Esophagus muscularis mucosa (tissue), 4 donors: ENCODE measurements around the gene WNT3. TPM values are rescaled to one million over a fixed set of nuclear protein-coding genes. Genes with fewer than 3 reads are reported as not detected.

Experiments used
- DNase-seq: peaks from one replicate; pipeline ENCODE4 v3.0.0-alpha.2; 2017; ENCODE audit errors: extremely low spot score
- H3K27ac ChIP-seq, 4 donors: fragments of 200-600 bp; sonication (generic); replicated peaks in 1 of 4; 1 replicate in 3 of 4; 2 replicates in 1 of 4; pipeline ENCODE4 v1.5.1; 2016 to 2019; ENCODE audit warnings: mild to moderate bottlenecking in 1 of 4
- H3K27me3 ChIP-seq, 4 donors: fragments of 200-600 bp; sonication (generic); one replicate each; pipeline versions ENCODE4 v1.5.1 to v1.6.0; 2016 to 2019
- H3K36me3 ChIP-seq, 4 donors: fragments of 200-600 bp; sonication (generic); one replicate each; pipeline ENCODE4 v1.5.1; 2016 to 2019
- H3K4me1 ChIP-seq, 4 donors: fragments of 200-600 bp; sonication (generic); one replicate each; pipeline ENCODE4 v1.5.1; 2016 to 2019
- H3K4me3 ChIP-seq, 4 donors: fragments of 200-600 bp; sonication (generic); 1 replicate in 2 of 4; 2 replicates in 2 of 4; pipeline ENCODE4 v1.5.1; 2016 to 2019; ENCODE audit warnings: mild to moderate bottlenecking in 4 of 4, moderate library complexity in 1 of 4
- H3K9me3 ChIP-seq, 4 donors: fragments of 200-600 bp; sonication (generic); 1 replicate in 3 of 4; 2 replicates in 1 of 4; pipeline ENCODE4 v1.5.1; 2016 to 2019
- EP300 ChIP-seq: sonication (generic); formaldehyde crosslinking; IDR thresholded peaks from one replicate; pipeline ENCODE4 v1.6.1; 2017; ENCODE audit warnings: antibody characterized with exemption
- POLR2A ChIP-seq: fragments of 450-650 bp; IDR thresholded peaks from one replicate; pipeline ENCODE4 v1.6.1; 2017; ENCODE audit warnings: antibody characterized with exemption, moderate library complexity, mild to moderate bottlenecking, low read depth
- POLR2AphosphoS5 ChIP-seq, 2 donors: sonication (generic); formaldehyde crosslinking; IDR thresholded peaks; one replicate each; pipeline ENCODE4 v1.6.1; 2017; ENCODE audit warnings: antibody characterized with exemption in 2 of 2
- WGBS: methylation state at CpG from one replicate; pipeline ENCODE4 v1.1.5; 2018; 5-methylcytosine and 5-hydroxymethylcytosine counted together
- intact Hi-C: fragments of 100-400 bp; cut with DNase I; formaldehyde crosslinking; loops from one replicate; pipeline ENCODE4 v1.15.1; 2023
- total RNA-seq, 4 donors: library from RNA; depleted of rRNA; stranded (reverse); fragments of >200 nt; gene quantifications; one replicate each; pipeline versions ENCODE4 v1.1.0 to v1.2.1, GENCODE V29; 2016
- TF ChIP-seq, protein P1 (sequence below), 3 experiments: fragments of 200-600 bp in 2 of 3; fragments of 450-650 bp in 1 of 3; sonication (generic) in 2 of 3; IDR thresholded peaks; one replicate each; pipeline ENCODE4 v1.5.1; 2017 to 2019; ENCODE audit warnings: antibody characterized with exemption in 3 of 3, mild to moderate bottlenecking in 2 of 3, moderate library complexity in 1 of 3

WNT3 gene
- total RNA-seq, 4 donors from 2014 or later: under 0.01 to 1.3 (median 1.1) TPM

GRCh38 chr17:46826116-46826515 lies 7.6 kb upstream of the WNT3 start:
- 67% methylated on average over 1 of the region's 1 CpG for WGBS
- Histone ChIP-seq H3K27ac (no peak overlapping the region), H3K4me3 (no peak overlapping the region), H3K4me1 (peaks cover 0 to 14% (median 0%) of the 10 kb centered on the region in 4 donors), H3K36me3 (no peaks in the 10 kb centered on the region), H3K9me3 (no peaks in the 10 kb centered on the region), H3K27me3 (peaks cover 0 to 50% (median 16%) of the 10 kb centered on the region in 4 donors)
- intact Hi-C loops: no loop called here
- no peak for DNase-seq
- TF ChIP-seq POLR2A: no peak
- no peak for TF ChIP-seq POLR2AphosphoS5 (IDR thresholded peaks at IDR 0.05)
- TF ChIP-seq, protein P1, sequence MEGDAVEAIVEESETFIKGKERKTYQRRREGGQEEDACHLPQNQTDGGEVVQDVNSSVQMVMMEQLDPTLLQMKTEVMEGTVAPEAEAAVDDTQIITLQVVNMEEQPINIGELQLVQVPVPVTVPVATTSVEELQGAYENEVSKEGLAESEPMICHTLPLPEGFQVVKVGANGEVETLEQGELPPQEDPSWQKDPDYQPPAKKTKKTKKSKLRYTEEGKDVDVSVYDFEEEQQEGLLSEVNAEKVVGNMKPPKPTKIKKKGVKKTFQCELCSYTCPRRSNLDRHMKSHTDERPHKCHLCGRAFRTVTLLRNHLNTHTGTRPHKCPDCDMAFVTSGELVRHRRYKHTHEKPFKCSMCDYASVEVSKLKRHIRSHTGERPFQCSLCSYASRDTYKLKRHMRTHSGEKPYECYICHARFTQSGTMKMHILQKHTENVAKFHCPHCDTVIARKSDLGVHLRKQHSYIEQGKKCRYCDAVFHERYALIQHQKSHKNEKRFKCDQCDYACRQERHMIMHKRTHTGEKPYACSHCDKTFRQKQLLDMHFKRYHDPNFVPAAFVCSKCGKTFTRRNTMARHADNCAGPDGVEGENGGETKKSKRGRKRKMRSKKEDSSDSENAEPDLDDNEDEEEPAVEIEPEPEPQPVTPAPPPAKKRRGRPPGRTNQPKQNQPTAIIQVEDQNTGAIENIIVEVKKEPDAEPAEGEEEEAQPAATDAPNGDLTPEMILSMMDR (IDR thresholded peaks at IDR 0.05): no peak
- no peak for TF ChIP-seq EP300

- no peak overlapping the region for H3K4me3 ChIP-seq
- no peaks in the 10 kb centered on the region for H3K36me3 ChIP-seq
- peaks cover 11 to 32% (median 17%) of the 10 kb centered on the region in 4 donors for H3K4me1 ChIP-seq
- H3K9me3 ChIP-seq: no peaks in the 10 kb centered on the region
- intact Hi-C loops: no loop called here
- peaks cover 6 to 64% (median 40%) of the 10 kb centered on the region in 4 donors for H3K27me3 ChIP-seq
- 72% methylated on average over 7 of the region's 8 CpGs for WGBS
- no peak for DNase-seq
- TF ChIP-seq POLR2A (no peak), POLR2AphosphoS5 (IDR thresholded peaks at IDR 0.05) (no peak)
- TF ChIP-seq, protein P1 (IDR thresholded peaks at IDR 0.05): no peak
- H3K27ac ChIP-seq: no peak overlapping the region
Measured at GRCh38 chr17:46823657-46824056, 5.2 kb upstream of the WNT3 start.

GRCh38 chr17:46822388-46822921 lies 4.0 kb upstream of the WNT3 start:
- H3K36me3 ChIP-seq: no peaks in the 10 kb centered on the region
- H3K4me3 ChIP-seq: no peak overlapping the region
- no peak for DNase-seq
- H3K27me3 ChIP-seq: peaks cover 6 to 76% (median 49%) of the 10 kb centered on the region in 4 donors
- TF ChIP-seq POLR2A: no peak
- no peak for TF ChIP-seq EP300
- TF ChIP-seq, protein P1 (IDR thresholded peaks at IDR 0.05): peak; percentile 20 to 47 (median 32)
- no peak for TF ChIP-seq POLR2AphosphoS5 (IDR thresholded peaks at IDR 0.05)
- intact Hi-C loops: no loop called here
- WGBS: 33% methylated on average over 29 of the region's 35 CpGs
- H3K4me1 ChIP-seq: peaks cover 17 to 44% (median 27%) of the 10 kb centered on the region in 4 donors
- no peak overlapping the region for H3K27ac ChIP-seq
- H3K9me3 ChIP-seq: no peaks in the 10 kb centered on the region

DNA sequence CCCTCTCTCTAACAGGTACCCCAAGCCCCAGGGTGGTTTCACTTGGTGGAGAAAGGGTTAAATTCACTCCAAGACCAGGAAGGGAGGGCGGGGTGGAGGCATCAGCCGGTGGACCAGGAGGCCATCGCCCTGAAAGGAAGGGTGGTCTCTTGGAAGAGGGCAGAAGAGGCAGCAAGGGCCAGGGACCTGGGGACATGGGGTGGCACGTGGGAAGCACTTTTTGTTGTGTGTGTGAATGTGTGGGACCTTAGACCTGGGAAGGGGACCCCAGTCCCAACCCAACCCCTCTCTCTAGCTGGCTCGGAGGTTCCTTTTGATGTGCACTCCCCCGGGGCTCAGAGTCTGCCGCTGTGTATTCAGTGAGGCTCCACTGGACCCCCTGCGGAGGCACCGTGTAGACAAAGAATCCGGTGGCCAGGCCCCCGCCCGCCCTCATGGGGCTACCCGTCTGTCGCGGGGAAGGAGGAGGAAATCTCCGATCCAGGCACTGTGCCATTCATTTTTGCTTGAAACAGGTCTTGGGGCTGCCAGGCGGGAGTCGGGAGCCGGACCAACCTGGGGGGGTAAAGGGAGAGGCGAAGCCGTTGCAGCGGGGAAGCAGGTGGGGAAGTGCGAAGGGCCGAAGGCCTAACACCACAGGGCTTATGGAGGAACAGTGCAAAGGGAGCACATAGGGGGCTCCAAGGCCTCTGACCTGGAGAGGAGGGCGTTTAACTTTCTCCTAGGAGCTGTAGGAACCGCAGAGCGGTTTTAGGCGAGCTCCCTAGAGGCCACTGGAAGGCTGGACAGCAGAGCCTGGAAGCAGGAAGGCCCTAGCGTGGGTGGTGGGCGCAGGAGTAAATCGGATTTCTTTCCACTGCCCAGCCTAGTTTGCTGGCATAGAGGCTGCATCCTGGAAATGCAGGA lies 3.2 kb upstream of the WNT3 start:
- TF ChIP-seq EP300 (no peak), POLR2A (no peak), POLR2AphosphoS5 (IDR thresholded peaks at IDR 0.05) (no peak)
- TF ChIP-seq, protein P1 (IDR thresholded peaks at IDR 0.05): no peak
- Histone ChIP-seq H3K4me1 (peaks cover 17 to 48% (median 30%) of the 10 kb centered on the region in 4 donors), H3K36me3 (no peaks in the 10 kb centered on the region), H3K27ac (no peak overlapping the region), H3K4me3 (no peak overlapping the region), H3K9me3 (no peaks in the 10 kb centered on the region), H3K27me3 (peaks cover 6 to 83% (median 54%) of the 10 kb centered on the region in 4 donors)
- no peak for DNase-seq
- 25% methylated on average over 25 of the region's 31 CpGs for WGBS
- intact Hi-C loops: no loop called here
